Large intestine (tissue), 3 donors: Measurements from ENCODE around the gene FRMD4A. TPM values are rescaled to one million over a fixed set of nuclear protein-coding genes. Genes with fewer than 3 reads are reported as not detected.
A peak's percentile ranks its signal among the peaks of the same experiment; 100 is the strongest.

Experiments
- DNase-seq, 2 donors: peaks; one replicate each; pipeline versions ENCODE4 v3.0.0 to v3.0.0-alpha.2; 2013
- H3K27ac ChIP-seq: one replicate; pipeline ENCODE4 v1.5.1; 2013; ENCODE audit warnings: low read length
- H3K27me3 ChIP-seq: 2 replicates; pipeline ENCODE4 v1.6.1; 2013; ENCODE audit warnings: low read length; ENCODE audit not compliant: control insufficient read depth, insufficient read depth
- H3K36me3 ChIP-seq: 2 replicates; pipeline ENCODE4 v1.6.1; 2013; ENCODE audit warnings: low read length; ENCODE audit not compliant: control insufficient read depth, insufficient read depth
- H3K4me1 ChIP-seq: one replicate; pipeline ENCODE4 v1.6.1; 2013; ENCODE audit warnings: low read length; ENCODE audit not compliant: control insufficient read depth, insufficient read depth
- H3K4me3 ChIP-seq: one replicate; pipeline ENCODE4 v1.5.1; 2013; ENCODE audit warnings: low read length
- H3K9me3 ChIP-seq: one replicate; pipeline ENCODE4 v1.6.1; 2013; ENCODE audit warnings: mild to moderate bottlenecking, low read depth, low read length, moderate library complexity; ENCODE audit not compliant: control insufficient read depth
- WGBS: methylation state at CpG from one replicate; pipeline ENCODE4 v1.1.5; 2013; ENCODE audit warnings: low lambda C conversion rate; ENCODE audit not compliant: insufficient coverage; 5-methylcytosine and 5-hydroxymethylcytosine counted together
- polyA plus RNA-seq: library from polyadenylated mRNA; unstranded; fragments of 120-200 nt; gene quantifications from one replicate; pipeline ENCODE4 v1.2.1, GENCODE V29; 2013

Gene FRMD4A
- polyA plus RNA-seq, 1 donor = 19.8 TPM

DNA sequence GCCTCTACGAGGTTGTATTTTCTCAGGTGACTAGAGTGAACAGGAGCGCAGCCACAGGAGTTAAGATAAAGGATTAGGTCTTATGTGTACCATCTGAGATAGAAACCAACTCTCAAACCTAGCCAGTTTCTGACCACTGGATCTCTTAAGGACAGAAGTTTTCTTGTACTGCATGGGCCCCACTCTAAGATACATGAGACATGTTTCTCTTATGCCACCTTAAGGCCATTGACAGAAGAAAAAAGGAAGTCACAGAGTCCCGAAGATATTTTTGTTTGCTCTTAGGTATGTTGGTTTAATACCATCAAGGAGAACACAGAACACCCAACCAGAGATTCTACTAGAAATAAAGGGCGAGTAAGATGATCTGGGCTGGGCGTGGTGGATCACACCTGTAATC is 335.8 kb downstream of the FRMD4A start:
- WGBS = 0% methylated on average over 2 of the region's 5 CpGs
- Histone ChIP-seq H3K27ac (no peak overlapping the region), H3K36me3 (no peaks in the 10 kb centered on the region), H3K4me1 (no peaks in the 10 kb centered on the region), H3K4me3 (no peak overlapping the region), H3K27me3 (no peaks in the 10 kb centered on the region), H3K9me3 (no peaks in the 10 kb centered on the region)
- no peak for DNase-seq

DNA sequence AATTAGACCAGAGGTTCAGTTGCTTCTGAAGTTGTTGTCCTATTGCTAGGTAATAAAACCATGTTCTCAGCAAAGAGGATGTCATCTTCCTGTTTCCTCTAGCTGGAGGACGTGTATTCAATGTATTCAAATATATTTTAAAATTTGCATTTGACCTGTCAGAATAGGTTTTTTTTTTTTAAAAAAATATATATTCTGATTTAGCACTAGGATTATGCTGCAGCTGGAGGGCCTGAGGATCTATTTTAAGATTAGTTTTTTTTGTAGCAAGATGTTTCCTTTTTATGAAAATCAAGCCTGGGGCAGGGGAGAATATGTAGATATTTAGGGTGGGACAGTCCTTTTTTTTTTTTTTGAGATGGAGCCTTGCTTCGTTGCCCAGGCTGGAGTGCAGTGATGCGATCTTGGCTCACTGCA is 337.0 kb downstream of the FRMD4A start:
- no peak for DNase-seq
- Histone ChIP-seq H3K27ac (no peak overlapping the region), H3K4me1 (no peaks in the 10 kb centered on the region), H3K36me3 (no peaks in the 10 kb centered on the region), H3K27me3 (no peaks in the 10 kb centered on the region), H3K4me3 (no peak overlapping the region), H3K9me3 (no peaks in the 10 kb centered on the region)
- 67% methylated on average over 1 of the region's 3 CpGs for WGBS

GRCh38 chr10:13993169-13993568 is 337.6 kb downstream of the FRMD4A start:
- Histone ChIP-seq H3K4me1 (no peaks in the 10 kb centered on the region), H3K4me3 (no peak overlapping the region), H3K9me3 (no peaks in the 10 kb centered on the region), H3K27ac (no peak overlapping the region), H3K36me3 (no peaks in the 10 kb centered on the region), H3K27me3 (no peaks in the 10 kb centered on the region)
- no CpG with 5 or more reads among the region's 2 CpGs for WGBS
- no peak for DNase-seq

- H3K36me3 ChIP-seq = no peaks in the 10 kb centered on the region
- no peaks in the 10 kb centered on the region for H3K4me1 ChIP-seq
- H3K9me3 ChIP-seq = no peaks in the 10 kb centered on the region
- H3K27me3 ChIP-seq = no peaks in the 10 kb centered on the region
- 100% methylated on average over 1 of the region's 5 CpGs for WGBS
- DNase-seq = no peak
- no peak overlapping the region for H3K4me3 ChIP-seq
- no peak overlapping the region for H3K27ac ChIP-seq
These were observed 339.4 kb downstream of the FRMD4A start for GRCh38 chr10:13991353-13991752.

- Histone ChIP-seq H3K27me3 (no peaks in the 10 kb centered on the region), H3K9me3 (no peaks in the 10 kb centered on the region), H3K4me3 (no peak overlapping the region), H3K36me3 (no peaks in the 10 kb centered on the region), H3K27ac (peak overlapping the region; percentile 24), H3K4me1 (no peaks in the 10 kb centered on the region)
- 83% methylated on average over 1 of the region's 7 CpGs for WGBS
- no peak for DNase-seq
These were observed 339.8 kb downstream of the FRMD4A start for GRCh38 chr10:13990946-13991345.

- Histone ChIP-seq H3K4me3 (no peak overlapping the region), H3K4me1 (no peaks in the 10 kb centered on the region), H3K36me3 (no peaks in the 10 kb centered on the region), H3K9me3 (no peaks in the 10 kb centered on the region), H3K27me3 (no peaks in the 10 kb centered on the region), H3K27ac (peak overlapping the region; percentile 24)
- 85% methylated on average over 5 of the region's 12 CpGs for WGBS
- peak in 1 of 2 donors; percentile 49 for DNase-seq
These were observed 340.3 kb downstream of the FRMD4A start for GRCh38 chr10:13990392-13990805.

DNA sequence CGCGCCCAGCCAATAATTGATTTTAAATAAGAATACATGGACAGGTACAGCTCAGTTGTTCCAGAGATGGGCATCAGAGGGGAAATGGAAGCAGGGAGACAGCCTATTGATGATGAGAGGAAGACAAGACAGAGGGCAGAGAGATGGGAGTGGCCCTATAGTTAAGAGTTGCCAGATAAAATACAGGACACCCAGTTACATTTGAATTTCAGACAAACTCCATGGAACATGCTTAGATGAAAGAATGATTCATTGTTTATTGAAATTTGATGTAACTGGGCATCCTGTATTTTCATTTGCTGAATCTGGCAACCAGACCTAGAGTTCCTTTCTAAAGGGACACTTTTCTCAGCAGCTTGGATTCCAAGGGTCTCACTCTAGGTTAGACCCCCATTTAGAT is 341.1 kb downstream of the FRMD4A start:
- Histone ChIP-seq H3K27me3 (no peaks in the 10 kb centered on the region), H3K4me3 (no peak overlapping the region), H3K27ac (no peak overlapping the region), H3K9me3 (no peaks in the 10 kb centered on the region), H3K4me1 (no peaks in the 10 kb centered on the region), H3K36me3 (no peaks in the 10 kb centered on the region)
- DNase-seq = no peak
- no CpG with 5 or more reads among the region's 2 CpGs for WGBS

- 82% methylated on average over 5 of the region's 9 CpGs for WGBS
These were observed 343.3 kb downstream of the FRMD4A start for GRCh38 chr10:13987446-13987845.

DNA sequence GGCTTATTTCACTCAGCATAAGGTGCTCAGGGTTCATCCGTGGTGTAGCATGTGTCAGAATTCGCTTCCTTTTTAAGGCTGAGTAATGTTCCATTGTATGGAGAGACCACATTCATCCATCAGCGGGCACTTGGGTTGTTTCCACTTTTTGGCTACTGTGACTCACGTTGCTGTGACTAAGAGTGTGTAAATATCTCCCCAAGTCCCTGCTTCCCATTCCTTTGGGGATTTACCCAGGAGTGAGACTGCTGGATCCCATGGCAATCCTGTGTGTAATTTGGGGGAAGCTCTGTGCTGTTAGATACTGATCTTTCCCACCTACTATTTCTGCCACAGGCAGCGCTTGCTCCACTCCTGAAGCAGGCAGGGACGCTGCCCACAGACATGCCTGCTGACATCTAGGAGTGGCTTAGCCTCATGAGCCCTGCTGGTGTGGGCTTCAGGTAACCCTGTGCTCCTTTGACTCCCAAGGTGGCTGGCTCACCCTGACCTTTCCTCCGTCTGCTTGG is 346.0 kb downstream of the FRMD4A start:
- Histone ChIP-seq H3K9me3 (no peaks in the 10 kb centered on the region), H3K4me1 (no peaks in the 10 kb centered on the region), H3K4me3 (no peak overlapping the region), H3K36me3 (no peaks in the 10 kb centered on the region), H3K27me3 (no peaks in the 10 kb centered on the region), H3K27ac (no peak overlapping the region)
- 40% methylated on average over 1 of the region's 7 CpGs for WGBS
- DNase-seq = no peak

More at GRCh38 chr10:13987446-13987845, 343.3 kb downstream of the FRMD4A start:
- no peaks in the 10 kb centered on the region for H3K9me3 ChIP-seq
- no peak overlapping the region for H3K4me3 ChIP-seq
- no peaks in the 10 kb centered on the region for H3K27me3 ChIP-seq
- no peaks in the 10 kb centered on the region for H3K36me3 ChIP-seq
- no peak overlapping the region for H3K27ac ChIP-seq
- no peak for DNase-seq
- H3K4me1 ChIP-seq = no peaks in the 10 kb centered on the region

- Histone ChIP-seq H3K9me3 (no peaks in the 10 kb centered on the region), H3K4me3 (no peak overlapping the region), H3K27ac (no peak overlapping the region), H3K27me3 (no peaks in the 10 kb centered on the region), H3K36me3 (no peaks in the 10 kb centered on the region), H3K4me1 (no peaks in the 10 kb centered on the region)
- WGBS = 20% methylated on average over 1 of the region's 9 CpGs
- no peak for DNase-seq
These were observed 347.7 kb downstream of the FRMD4A start for GRCh38 chr10:13983035-13983434.

DNA sequence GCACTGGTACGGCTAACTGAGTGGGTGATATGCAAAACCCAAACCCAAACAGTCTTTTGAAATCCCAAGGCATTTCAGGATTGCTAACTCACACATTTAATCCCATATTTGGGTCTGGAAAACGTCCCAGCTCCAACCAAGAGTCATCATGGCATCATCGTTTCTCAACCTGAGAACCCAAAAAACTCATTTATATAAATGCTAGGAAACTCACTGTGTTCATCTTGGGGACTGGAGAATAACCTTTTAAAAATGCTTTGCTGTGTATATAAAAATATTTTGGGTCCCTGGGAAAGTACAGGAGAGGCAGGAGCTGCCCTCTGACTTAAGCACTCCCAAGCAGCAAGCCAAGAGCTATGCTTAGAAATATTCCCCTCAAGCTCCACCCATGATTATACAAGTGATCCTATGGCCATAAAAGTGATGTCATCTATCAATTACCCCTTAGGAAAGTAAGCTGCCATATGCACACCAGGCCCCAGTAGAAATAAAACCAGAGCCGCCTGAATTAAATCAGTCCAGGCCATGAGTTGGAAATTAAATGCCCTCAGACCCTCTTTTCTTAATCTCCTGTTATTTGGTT is 352.1 kb downstream of the FRMD4A start:
- Histone ChIP-seq H3K4me1 (no peaks in the 10 kb centered on the region), H3K27me3 (no peaks in the 10 kb centered on the region), H3K36me3 (no peaks in the 10 kb centered on the region), H3K4me3 (no peak overlapping the region), H3K9me3 (no peaks in the 10 kb centered on the region), H3K27ac (no peak overlapping the region)
- no peak for DNase-seq
- 67% methylated on average over 2 of the region's 4 CpGs for WGBS
